CD4-positive, alpha-beta T cell treated with Interferon gamma for 1 hour (primary cell): ENCODE data around the gene MOCOS.
"Not testable (repeated sequence)": the region's sequence is repeated elsewhere in the genome, so short reads cannot be mapped to it uniquely, and the experiment has no call there.

Source experiments
- DNase-seq: peaks from one replicate; pipeline ENCODE4 v3.0.0-alpha.2; 2020

MOCOS gene

DNA sequence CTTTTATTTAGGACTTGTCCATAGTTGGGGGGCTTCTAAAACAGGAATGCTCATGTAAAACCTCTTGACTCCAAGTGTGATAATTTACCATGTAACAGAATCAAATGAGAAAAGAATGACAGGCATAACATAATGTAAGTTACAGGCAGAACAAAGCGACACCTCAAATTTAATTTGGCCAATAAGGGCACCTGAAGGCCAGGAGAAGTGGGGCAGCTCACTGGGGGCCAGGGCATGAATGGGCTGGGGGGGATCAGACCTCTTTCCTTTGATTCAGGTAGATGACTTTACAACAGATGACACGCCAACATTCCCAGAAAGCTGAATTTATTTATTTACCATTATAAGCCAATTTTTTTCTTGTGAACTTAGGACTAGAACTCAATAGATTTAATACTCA is 14.5 kb downstream of the MOCOS start:
- no peak for DNase-seq

GRCh38 chr18:36203360-36203895 is 16.1 kb downstream of the MOCOS start:
- no peak for DNase-seq

DNA sequence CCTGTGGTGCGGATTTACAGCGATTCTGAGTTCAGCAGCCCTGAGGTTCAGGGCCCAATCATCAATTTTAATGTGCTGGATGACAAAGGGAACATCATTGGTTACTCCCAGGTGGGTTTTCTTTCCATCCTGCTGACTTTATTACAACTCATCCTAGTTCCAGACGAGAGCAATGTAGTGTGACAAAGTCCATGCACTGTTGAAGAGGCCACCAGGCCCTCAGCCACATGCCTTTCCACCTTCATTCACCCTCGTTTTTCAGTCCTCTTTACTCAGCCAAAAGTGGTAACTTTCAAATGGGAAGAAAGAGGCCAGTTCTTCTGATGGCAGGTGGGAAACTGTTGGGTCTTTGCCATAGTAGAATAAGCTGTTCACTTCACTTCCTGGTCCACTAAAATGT is 17.9 kb downstream of the MOCOS start:
- no peak for DNase-seq

DNA sequence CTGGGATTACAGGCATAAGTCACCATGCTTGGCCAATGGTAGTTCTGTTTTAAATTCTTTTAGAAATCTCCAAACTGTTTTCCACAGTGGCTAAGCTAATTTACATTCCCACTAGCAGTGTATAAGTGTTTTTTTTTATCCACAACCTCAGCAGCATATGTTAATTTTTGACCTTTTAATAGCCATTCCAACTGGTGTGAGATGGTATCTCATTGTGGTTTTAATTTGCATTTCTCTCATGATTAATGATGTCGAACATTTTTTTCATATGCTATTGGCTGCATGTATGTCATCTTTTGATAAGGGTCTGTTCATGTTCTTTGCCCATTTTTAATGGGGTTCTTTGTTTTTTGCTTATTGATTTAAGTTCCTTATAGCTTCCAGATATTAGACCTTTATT is 20.0 kb downstream of the MOCOS start:
- no peak for DNase-seq

DNA sequence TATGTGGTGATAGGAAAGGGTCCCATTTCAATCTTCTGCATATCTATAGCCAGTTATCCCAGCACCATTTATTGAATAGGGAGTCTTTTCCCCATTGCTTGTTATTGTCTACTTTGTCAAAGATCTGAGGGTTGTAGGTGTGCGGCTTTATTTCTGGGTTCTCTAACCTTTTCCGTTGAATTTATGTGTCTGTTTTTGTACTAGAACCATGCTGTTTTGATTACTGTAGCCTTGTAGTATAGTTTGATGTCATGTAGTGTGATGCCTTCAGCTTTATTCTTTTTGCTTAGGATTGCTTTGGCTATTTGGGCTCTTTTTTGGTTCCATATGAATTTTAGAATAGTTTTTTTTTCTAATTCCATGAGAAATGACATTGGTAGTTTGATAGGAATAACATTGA is 20.7 kb downstream of the MOCOS start:
- not testable (repeated sequence) for DNase-seq

- DNase-seq, result no peak
Measured at GRCh38 chr18:36211612-36212065, 24.3 kb downstream of the MOCOS start.

- DNase-seq, result no peak
Measured at GRCh38 chr18:36212301-36213171, 25.2 kb downstream of the MOCOS start.

GRCh38 chr18:36214811-36215210 is 27.5 kb downstream of the MOCOS start:
- no peak for DNase-seq

DNA sequence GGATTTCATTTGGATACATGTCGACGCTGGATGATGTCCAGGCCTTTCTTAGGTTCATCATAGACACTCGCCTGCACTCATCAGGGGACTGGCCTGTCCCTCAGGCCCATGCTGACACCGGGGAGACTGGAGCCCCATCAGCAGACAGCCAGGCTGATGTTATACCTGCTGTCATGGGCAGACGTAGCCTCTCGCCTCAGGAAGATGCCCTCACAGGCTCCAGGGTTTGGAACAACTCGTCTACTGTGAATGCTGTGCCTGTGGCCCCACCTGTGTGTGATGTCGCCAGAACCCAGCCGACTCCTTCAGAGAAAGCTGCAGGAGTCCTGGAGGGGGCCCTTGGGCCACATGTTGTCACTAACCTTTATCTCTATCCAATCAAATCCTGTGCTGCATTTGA is 28.3 kb downstream of the MOCOS start:
- no peak for DNase-seq

DNA sequence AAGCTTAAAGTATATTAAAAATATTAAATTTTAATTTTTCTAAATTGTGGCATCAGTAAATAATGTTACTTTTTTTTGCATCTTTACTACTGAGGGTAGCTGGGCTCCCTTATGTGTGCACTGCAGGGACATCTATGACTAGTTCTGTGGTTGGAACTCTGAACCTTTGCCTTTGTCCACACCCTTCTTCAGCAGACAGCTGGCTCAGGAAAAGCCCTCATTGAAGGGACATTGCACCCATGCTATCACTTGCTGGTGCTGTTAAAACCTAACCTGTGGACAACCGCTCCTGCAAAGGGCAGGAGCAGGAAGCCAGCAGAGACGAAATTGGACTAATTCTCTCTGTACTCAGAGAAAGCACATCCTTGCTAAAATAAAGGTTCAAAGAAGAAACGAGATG is 30.1 kb downstream of the MOCOS start:
- DNase-seq, result no peak

DNA sequence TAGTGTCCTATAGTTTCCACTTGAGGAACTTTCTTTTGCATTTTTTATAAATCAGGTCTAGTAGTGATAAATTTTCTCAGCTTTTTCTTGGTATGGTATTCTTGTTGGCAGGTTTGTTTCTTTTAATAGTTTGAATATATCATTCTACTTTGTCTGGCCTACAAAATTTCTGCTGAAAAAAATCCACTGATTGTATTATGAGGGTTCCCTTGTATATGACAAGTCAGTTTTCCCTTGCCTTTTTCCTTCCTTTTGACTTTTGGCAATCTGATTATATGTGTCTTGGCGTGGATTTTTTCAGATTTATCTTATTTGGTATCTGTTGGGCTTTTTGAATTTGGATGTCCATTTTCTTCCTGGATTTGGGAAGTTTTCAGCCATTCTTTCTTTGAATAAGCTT is 41.9 kb downstream of the MOCOS start:
- no peak for DNase-seq

DNA sequence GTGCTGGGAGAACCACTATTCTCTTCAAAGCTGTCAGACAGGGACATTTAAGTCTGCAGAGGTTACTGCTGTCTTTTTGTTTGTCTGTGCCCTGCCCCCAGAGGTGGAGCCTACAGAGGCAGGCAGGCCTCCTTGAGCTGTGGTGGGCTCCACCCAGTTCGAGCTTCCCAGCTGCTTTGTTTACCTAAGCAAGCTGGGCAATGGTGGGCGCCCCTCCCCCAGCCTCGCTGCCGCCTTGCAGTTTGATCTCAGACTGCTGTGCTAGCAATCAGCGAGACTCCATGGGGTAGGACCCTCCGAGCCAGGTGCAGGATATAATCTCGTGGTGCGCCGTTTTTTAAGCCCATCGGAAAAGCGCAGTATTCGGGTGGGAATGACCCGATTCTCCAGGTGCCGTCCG is 53.2 kb downstream of the MOCOS start:
- not testable (repeated sequence) for DNase-seq

DNA sequence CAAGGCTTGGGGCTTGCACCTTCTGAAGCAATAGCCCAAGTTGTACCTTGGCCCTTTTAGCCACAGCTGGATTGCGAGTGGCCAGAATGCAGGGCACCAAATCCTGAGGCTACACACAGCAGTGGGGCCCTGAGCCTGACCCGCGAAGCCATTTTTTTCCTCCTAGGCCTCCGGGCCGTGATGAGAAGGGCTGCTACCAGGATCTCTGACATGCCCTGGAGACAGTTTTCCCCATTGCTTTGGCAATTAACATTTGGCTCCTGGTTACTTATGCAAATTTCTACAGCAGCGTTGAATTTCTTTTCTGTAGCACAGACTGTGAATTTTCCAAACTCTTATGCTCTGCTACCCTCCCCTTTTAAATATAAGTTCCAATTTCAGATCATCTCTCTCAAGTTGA is 54.5 kb downstream of the MOCOS start:
- DNase-seq, result no peak

DNA sequence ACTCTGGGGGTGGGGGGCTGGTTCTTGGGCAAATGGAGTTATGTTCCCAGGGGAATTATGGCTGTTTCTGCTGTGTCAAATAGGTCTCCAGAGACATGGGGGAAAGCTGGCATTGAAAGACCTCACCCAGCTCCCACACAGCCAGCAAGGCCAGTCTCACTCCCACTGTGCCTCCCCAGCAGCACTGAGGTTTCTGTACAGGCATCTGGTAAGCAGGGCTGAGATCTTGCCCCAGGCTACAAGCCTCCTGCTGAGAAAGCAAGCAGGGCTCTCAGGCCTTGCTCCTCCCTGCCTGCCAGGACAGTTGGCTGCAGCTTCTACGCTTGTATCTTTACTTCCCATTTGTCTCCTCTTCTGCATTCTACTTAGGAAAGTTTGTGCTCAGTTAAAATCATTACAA is 59.7 kb downstream of the MOCOS start:
- no peak for DNase-seq

DNA sequence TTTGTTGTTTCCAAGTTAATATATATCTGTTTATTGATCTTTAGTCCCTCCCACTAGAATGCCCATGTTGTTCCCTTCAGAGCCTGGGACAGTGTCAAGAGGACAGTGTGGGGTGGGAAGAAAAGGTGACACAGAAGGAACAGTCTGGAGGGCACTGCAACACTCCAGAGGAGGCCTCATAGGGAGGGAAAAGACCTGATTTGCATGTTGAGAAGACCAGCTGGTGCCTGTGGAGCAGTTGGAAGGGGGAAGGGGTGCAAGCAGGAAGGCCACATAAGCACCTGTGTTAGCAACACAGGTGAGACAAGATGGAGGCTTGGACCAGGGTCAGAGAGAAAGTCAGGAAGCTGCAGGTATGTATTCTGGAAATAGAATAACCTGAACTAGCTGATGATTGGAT is 62.1 kb downstream of the MOCOS start:
- DNase-seq, result no peak

- no peak for DNase-seq
Measured at GRCh38 chr18:36250827-36251226, 63.5 kb downstream of the MOCOS start.

DNA sequence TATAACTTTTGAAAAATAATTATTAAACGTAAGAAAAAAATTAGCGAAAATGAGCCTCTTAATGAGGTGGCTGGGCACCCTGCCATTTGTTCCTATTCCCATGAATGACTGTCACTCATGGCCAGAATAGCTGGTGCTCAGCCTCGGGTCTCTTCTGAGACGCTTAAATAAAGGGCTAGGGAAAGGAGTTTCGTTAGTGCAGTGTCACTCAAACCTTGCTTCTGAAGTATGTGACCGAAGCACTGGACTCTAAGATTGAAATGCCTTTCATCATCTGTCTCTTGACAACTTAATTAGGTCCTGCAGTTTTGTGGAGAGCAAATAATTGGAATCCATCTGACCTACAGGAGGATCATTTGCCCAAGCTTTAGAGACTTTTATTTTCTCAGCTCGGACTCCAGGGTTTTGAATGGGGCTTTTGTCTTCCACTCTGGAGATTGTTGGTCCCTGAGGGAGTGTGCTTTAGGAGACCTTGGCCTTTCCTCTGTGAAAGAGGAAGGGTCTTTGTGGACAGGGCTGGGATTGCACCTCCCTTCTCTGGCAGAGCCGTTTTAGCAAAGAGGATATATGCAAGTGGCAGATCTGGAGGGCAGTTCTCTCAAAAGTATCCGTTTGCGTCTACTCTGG is 67.9 kb downstream of the MOCOS start:
- DNase-seq, result no peak

- no peak for DNase-seq
Measured at GRCh38 chr18:36256094-36256493, 68.8 kb downstream of the MOCOS start.

DNA sequence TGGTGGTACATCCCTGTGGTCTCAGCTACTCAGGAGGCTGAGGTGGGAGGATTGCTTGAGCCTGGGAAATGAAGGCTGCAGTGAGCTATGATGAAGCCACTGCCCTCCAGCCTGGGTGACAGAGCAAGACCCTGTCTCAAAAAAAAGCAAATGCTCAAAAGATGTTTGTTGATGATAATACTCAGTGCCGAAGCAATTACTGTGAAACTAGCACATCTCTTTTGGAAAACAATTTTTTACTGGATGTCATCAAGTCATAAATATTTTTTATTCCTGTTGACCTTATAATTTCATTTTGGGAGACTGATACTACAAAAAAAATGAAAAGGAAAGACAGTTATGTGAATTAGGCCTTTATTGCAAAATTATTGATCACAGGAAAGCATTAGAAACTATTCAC is 75.7 kb downstream of the MOCOS start:
- no peak for DNase-seq

GRCh38 chr18:36264283-36264682 is 77.0 kb downstream of the MOCOS start:
- no peak for DNase-seq

- no peak for DNase-seq
Measured at GRCh38 chr18:36265015-36265414, 77.7 kb downstream of the MOCOS start.

DNA sequence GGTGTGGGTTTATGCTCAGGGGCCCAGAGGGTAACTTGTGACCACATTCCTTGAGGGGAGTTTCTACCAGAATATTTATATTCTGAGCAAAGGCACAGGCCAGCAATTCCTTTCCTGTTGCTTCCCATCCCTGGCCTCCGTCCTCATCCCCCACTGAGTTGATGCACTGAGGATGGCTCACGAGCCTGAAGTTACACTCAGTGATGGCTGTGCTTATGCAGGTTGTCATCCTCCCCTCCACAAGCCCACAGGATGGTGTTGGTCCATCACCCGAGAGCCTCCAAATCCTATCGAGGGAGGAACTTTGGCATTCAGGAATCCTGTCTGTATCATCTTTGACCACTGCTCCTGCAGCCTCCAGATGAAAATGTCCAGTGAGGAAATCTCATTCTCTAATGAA is 81.9 kb downstream of the MOCOS start:
- DNase-seq, result no peak

GRCh38 chr18:36271153-36271552 is 83.9 kb downstream of the MOCOS start:
- no peak for DNase-seq

DNA sequence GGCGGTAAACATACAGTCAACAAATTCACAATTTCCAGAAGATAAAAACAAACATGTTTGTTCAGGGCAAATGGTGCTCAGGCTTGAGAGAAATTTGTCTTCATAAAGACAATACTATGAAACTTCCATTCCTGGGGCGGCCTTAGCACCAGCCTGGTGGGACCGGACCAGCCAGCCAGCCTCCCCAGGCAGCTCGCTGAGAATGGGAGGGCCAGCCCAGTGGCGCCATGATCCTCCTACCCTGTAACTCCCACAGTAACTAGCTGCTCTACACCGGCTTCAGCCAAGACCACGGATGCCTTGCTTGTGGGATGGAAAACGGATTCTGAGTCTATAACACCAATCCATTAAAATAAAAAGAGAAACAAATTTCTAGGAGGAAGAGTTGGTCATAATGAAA is 86.0 kb downstream of the MOCOS start:
- no peak for DNase-seq
